GM23338 (cell line): ENCODE data around the gene UTS2R. TPM values are rescaled to one million over a fixed set of nuclear protein-coding genes. Genes with fewer than 3 reads are reported as not detected.
A peak's percentile ranks its signal among the peaks of the same experiment; 100 is the strongest.

Source experiments
- ATAC-seq: fragments of 200-7000 bp; cut with Tn5 transposase; 3 replicates; pipeline ENCODE4 v1.9.1; 2020
- DNase-seq: peaks from one replicate; pipeline ENCODE4 v3.0.0-alpha.2; 2015; ENCODE audit warnings: low spot score
- H2AFZ ChIP-seq: fragments of 200-600 bp; sonication (generic); 2 replicates; pipeline ENCODE4 v1.8.0; 2016; ENCODE audit warnings: antibody characterized with exemption, mild to moderate bottlenecking, moderate library complexity
- H3F3A ChIP-seq: fragments of 200-600 bp; sonication (generic); replicated peaks from 2 replicates; pipeline ENCODE4 v1.8.0; 2017; ENCODE audit warnings: antibody characterized with exemption, mixed run types, low read depth
- H3K27ac ChIP-seq: fragments of 200-600 bp; sonication (generic); 2 replicates; pipeline ENCODE4 v1.6.1; 2016; ENCODE audit warnings: low read depth
- H3K27me3 ChIP-seq: fragments of 200-600 bp; sonication (generic); 2 replicates; pipeline ENCODE4 v1.8.0; 2016; ENCODE audit warnings: mild to moderate bottlenecking, mixed run types, moderate library complexity; ENCODE audit not compliant: insufficient read depth
- H3K36me3 ChIP-seq: fragments of 200-600 bp; sonication (generic); 2 replicates; pipeline ENCODE4 v1.8.0; 2016; ENCODE audit warnings: mild to moderate bottlenecking; ENCODE audit not compliant: insufficient read depth
- H3K4me1 ChIP-seq: fragments of 200-600 bp; sonication (generic); 2 replicates; pipeline ENCODE4 v1.8.0; 2016; ENCODE audit warnings: mild to moderate bottlenecking, moderate library complexity; ENCODE audit not compliant: insufficient read depth
- H3K4me2 ChIP-seq: fragments of 200-600 bp; sonication (generic); 2 replicates; pipeline ENCODE4 v1.7.1; 2017; ENCODE audit warnings: mixed run types
- H3K4me3 ChIP-seq: fragments of 200-600 bp; sonication (generic); 2 replicates; pipeline ENCODE4 v1.6.1; 2016; ENCODE audit warnings: mixed run types
- H3K79me2 ChIP-seq: fragments of 200-600 bp; sonication (generic); replicated peaks from 2 replicates; pipeline ENCODE4 v1.8.0; 2017; ENCODE audit warnings: mild to moderate bottlenecking; ENCODE audit not compliant: insufficient read depth
- H3K9me2 ChIP-seq: fragments of 200-600 bp; sonication (generic); 2 replicates; pipeline ENCODE4 v1.8.0; 2017; ENCODE audit not compliant: insufficient read depth
- H4K20me1 ChIP-seq: fragments of 200-600 bp; sonication (generic); replicated peaks from 2 replicates; pipeline ENCODE4 v1.8.0; 2017; ENCODE audit warnings: mild to moderate bottlenecking; ENCODE audit not compliant: insufficient read depth
- H3K27ac Mint-ChIP-seq: 2 replicates; pipeline ENCODE4 v1.8.0; 2020; ENCODE audit warnings: inconsistent platforms, mild to moderate bottlenecking, moderate library complexity, mixed read lengths
- H3K27me3 Mint-ChIP-seq: 3 replicates; pipeline ENCODE4 v1.8.0; 2022; ENCODE audit warnings: low read depth, mild to moderate bottlenecking, moderate library complexity, mixed read lengths, inconsistent platforms; ENCODE audit not compliant: insufficient read depth, poor library complexity
- H3K36me3 Mint-ChIP-seq: 3 replicates; pipeline ENCODE4 v1.8.0; 2021; ENCODE audit warnings: low read depth, mild to moderate bottlenecking, inconsistent platforms, moderate library complexity, mixed read lengths
- H3K4me1 Mint-ChIP-seq: 3 replicates; pipeline ENCODE4 v1.8.0; 2020; ENCODE audit warnings: mild to moderate bottlenecking, inconsistent platforms, mixed read lengths
- H3K4me3 Mint-ChIP-seq: 3 replicates; pipeline ENCODE4 v1.8.0; 2021; ENCODE audit warnings: moderate library complexity, mild to moderate bottlenecking, inconsistent platforms, mixed read lengths
- H3K9me3 Mint-ChIP-seq: 3 replicates; pipeline ENCODE4 v1.8.0; 2020; ENCODE audit warnings: moderate library complexity, mild to moderate bottlenecking, inconsistent platforms, mixed read lengths
- CREB1 ChIP-seq: fragments of 250-450 bp; sonication (Bioruptor Pico); IDR thresholded peaks from 2 replicates; pipeline ENCODE4 v1.5.0; 2020; ENCODE audit warnings: low read depth, mild to moderate bottlenecking, moderate library complexity
- JUNB ChIP-seq: IDR thresholded peaks from one replicate; pipeline ENCODE4 v1.6.1; 2016; ENCODE audit warnings: antibody characterized with exemption; ENCODE audit not compliant: unreplicated experiment
- POLR2AphosphoS5 ChIP-seq: IDR thresholded peaks from 2 replicates; pipeline ENCODE4 v1.6.1; 2016; ENCODE audit warnings: antibody characterized with exemption, low read depth
- STAT1 ChIP-seq: IDR thresholded peaks from one replicate; pipeline ENCODE4 v1.6.1; 2016; ENCODE audit warnings: antibody characterized with exemption; ENCODE audit not compliant: unreplicated experiment
- ZNF114 ChIP-seq: fragments of 250-450 bp; sonication (Bioruptor Pico); IDR thresholded peaks from 2 replicates; pipeline ENCODE4 v1.5.0; 2020; ENCODE audit warnings: mild to moderate bottlenecking, moderate library complexity
- ZNF331 ChIP-seq: fragments of 250-450 bp; sonication (Bioruptor Pico); IDR thresholded peaks from 2 replicates; pipeline ENCODE4 v1.5.0; 2020; ENCODE audit warnings: low read depth, mild to moderate bottlenecking, moderate library complexity
- polyA plus RNA-seq: library from polyadenylated mRNA; unstranded; fragments of >200 nt; fragmentation: Nextera tagmentation; extraction: Ambion mirVana; gene quantifications from 2 replicates; pipeline ENCODE4 v1.2.1, GENCODE V29; 2016
- total RNA-seq: library from RNA; depleted of rRNA; stranded (reverse); fragments of >200 nt; shearing (Covaris generic); gene quantifications from 2 replicates; pipeline ENCODE4 v1.2.3, GENCODE V29; 2014
- TF ChIP-seq, protein P1 (sequence below): IDR thresholded peaks from 2 replicates; pipeline ENCODE4 v1.6.1; 2016; ENCODE audit warnings: antibody characterized with exemption
- TF ChIP-seq, protein P2 (sequence below): IDR thresholded peaks from one replicate; pipeline ENCODE4 v1.6.1; 2018; ENCODE audit warnings: antibody characterized with exemption; ENCODE audit not compliant: unreplicated experiment

UTS2R gene
- total and polyA plus RNA-seq, 2 experiments from 2014 or later: 0.49 TPM; not detected in 1

DNA sequence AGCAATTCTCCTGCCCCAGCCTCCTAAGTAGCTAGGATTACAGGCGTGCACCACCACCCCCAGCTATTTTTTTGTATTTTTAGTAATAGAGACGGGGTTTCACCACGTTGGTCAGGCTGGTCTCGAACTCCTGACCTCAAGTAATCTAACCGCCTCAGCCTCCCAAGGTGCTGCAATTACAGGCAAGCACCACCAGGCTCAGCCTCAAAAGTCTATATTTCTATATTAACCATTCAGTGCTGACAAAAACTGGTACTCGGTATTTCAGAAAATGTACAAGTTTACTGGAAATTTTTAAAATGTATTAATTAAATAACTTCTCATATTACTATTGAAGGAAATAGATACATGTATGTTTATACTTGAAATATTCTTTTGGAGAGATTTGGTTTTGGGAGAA lies 45.2 kb downstream of the UTS2R start:
- Histone ChIP-seq H2AFZ (no peak overlapping the region), H3K36me3 (no peaks in the 10 kb centered on the region), H3F3A (no peaks in the 10 kb centered on the region; the same call in none of the 2 replicates), H4K20me1 (peaks cover 8% of the 10 kb centered on the region), H3K9me2 (no peaks in the 10 kb centered on the region), H3K27me3 (no peaks in the 10 kb centered on the region), H3K4me2 (no peak overlapping the region), H3K27ac (no peak overlapping the region), H3K79me2 (no peaks in the 10 kb centered on the region), H3K4me1 (peaks cover 19% of the 10 kb centered on the region), H3K4me3 (no peak overlapping the region)
- no peak overlapping the region for H3K27ac Mint-ChIP-seq
- H3K36me3 Mint-ChIP-seq: peaks cover 22% of the 10 kb centered on the region
- no peak overlapping the region for H3K4me3 Mint-ChIP-seq
- H3K4me1 Mint-ChIP-seq: peaks cover 13% of the 10 kb centered on the region
- DNase-seq (no peak), ATAC-seq (no peak)
- peaks cover 9% of the 10 kb centered on the region for H3K27me3 Mint-ChIP-seq
- TF ChIP-seq, protein P1, sequence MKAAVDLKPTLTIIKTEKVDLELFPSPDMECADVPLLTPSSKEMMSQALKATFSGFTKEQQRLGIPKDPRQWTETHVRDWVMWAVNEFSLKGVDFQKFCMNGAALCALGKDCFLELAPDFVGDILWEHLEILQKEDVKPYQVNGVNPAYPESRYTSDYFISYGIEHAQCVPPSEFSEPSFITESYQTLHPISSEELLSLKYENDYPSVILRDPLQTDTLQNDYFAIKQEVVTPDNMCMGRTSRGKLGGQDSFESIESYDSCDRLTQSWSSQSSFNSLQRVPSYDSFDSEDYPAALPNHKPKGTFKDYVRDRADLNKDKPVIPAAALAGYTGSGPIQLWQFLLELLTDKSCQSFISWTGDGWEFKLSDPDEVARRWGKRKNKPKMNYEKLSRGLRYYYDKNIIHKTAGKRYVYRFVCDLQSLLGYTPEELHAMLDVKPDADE: no peak
- TF ChIP-seq ZNF331 (CRISPR knock-in tag): no peak
- TF ChIP-seq, protein P2, sequence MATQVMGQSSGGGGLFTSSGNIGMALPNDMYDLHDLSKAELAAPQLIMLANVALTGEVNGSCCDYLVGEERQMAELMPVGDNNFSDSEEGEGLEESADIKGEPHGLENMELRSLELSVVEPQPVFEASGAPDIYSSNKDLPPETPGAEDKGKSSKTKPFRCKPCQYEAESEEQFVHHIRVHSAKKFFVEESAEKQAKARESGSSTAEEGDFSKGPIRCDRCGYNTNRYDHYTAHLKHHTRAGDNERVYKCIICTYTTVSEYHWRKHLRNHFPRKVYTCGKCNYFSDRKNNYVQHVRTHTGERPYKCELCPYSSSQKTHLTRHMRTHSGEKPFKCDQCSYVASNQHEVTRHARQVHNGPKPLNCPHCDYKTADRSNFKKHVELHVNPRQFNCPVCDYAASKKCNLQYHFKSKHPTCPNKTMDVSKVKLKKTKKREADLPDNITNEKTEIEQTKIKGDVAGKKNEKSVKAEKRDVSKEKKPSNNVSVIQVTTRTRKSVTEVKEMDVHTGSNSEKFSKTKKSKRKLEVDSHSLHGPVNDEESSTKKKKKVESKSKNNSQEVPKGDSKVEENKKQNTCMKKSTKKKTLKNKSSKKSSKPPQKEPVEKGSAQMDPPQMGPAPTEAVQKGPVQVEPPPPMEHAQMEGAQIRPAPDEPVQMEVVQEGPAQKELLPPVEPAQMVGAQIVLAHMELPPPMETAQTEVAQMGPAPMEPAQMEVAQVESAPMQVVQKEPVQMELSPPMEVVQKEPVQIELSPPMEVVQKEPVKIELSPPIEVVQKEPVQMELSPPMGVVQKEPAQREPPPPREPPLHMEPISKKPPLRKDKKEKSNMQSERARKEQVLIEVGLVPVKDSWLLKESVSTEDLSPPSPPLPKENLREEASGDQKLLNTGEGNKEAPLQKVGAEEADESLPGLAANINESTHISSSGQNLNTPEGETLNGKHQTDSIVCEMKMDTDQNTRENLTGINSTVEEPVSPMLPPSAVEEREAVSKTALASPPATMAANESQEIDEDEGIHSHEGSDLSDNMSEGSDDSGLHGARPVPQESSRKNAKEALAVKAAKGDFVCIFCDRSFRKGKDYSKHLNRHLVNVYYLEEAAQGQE: no peak
- no peak for TF ChIP-seq ZNF114 (CRISPR knock-in tag)
- no peak for TF ChIP-seq JUNB
- no peak for TF ChIP-seq CREB1
- H3K9me3 Mint-ChIP-seq: peaks cover 11% of the 10 kb centered on the region

DNA sequence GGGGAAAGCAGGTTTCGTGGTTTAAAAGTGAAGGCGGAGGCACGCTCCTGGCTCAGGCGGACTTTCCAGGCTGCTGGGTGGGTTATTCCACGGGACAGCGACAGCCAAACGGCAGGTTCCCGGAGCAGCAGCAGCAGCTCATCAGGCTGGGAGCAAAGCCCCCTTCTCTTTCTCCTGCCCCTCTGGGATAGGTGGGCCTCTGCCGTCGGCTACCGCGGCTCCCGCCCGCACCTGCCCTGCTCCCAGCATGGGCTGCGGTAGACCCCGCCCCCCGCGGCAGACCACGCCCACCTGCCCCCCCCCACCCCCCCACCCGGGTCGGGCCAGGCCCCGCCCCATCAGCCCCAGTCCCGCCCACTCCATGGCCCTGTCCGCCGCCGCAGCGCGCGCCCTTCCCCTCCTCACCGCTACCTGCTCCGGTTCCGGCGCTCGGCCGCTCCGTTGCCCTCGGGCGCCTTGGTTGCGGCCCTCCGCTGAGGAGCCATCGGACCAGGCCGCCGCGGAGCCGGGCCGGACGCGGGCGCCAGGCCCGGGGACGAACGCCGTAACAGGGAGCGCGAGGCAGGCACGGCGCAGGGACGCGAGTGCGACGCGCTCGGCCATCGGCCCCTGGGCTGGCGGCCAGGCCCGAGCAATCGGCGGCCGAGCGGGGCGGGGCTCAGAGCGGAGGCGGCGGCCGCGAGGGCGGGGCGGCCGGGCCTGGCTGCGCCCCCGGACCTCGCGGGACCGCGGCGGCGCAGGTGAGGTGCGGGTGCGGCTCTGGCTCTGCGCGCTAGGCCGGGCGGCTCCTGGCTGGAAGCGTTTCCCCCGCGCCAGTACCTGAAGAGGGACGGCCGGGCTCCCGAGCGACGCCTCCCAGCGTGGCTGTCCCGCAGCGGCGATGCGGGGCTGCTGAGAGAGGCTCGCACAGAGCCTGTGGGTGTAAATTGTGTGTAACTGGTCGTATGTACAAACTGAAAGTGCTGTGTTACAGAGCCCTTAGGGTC lies 46.7 kb downstream of the UTS2R start, which contains the start of the genes HEXD and OGFOD3:
Gene HEXD, plus strand, starts transcription at position 347 of the 986 bp plus-strand sequence. CDS start 1,453 bp downstream, outside the sequence.
Gene OGFOD3, minus strand, starts transcription at position 586 of the 986 bp plus-strand sequence. Its CDS starts 101 bp downstream, at position 485.
- H3K27ac Mint-ChIP-seq: no peak within 1 kb of the TSS
- no peak within 1 kb of the TSS for H3K27ac ChIP-seq

More for the DNA sequence above, 46.7 kb downstream of the UTS2R start, which contains the start of the genes HEXD and OGFOD3:
- DNase-seq (peak; percentile 92), ATAC-seq (peak; percentile 70)
- Histone ChIP-seq H3K4me3 (peak within 1 kb of the TSS; percentile 86), H3K4me1 (peaks cover 19% of the 10 kb centered on the region), H3K36me3 (no peaks in the 10 kb centered on the region), H3K9me2 (no peaks in the 10 kb centered on the region), H3K4me2 (peak within 1 kb of the TSS; percentile 95), H2AFZ (peak within 1 kb of the TSS; percentile 81), H3F3A (no peaks in the 10 kb centered on the region; the same call in none of the 2 replicates), H3K27me3 (no peaks in the 10 kb centered on the region), H4K20me1 (peaks cover 8% of the 10 kb centered on the region), H3K79me2 (no peaks in the 10 kb centered on the region)
- no peak for TF ChIP-seq CREB1
- peak; percentile 89 for TF ChIP-seq POLR2AphosphoS5
- TF ChIP-seq ZNF331 (CRISPR knock-in tag): no peak
- TF ChIP-seq, protein P2: no peak
- no peak for TF ChIP-seq STAT1
- Mint-ChIP-seq H3K27me3 (peaks cover 9% of the 10 kb centered on the region), H3K9me3 (peaks cover 25% of the 10 kb centered on the region), H3K4me3 (peak within 1 kb of the TSS; percentile 78), H3K4me1 (peaks cover 13% of the 10 kb centered on the region), H3K36me3 (peaks cover 37% of the 10 kb centered on the region)
